ENCODE results near the gene PTPRC. TPM values are rescaled to one million over a fixed set of nuclear protein-coding genes. Genes with fewer than 3 reads are reported as not detected.

PTPRC gene
- total RNA-seq, 1 experiment from 2014 or later: 0.25 TPM

- Histone ChIP-seq H3K4me1 (no peaks in the 10 kb centered on the region), H3K27me3 (replicated peaks; ENCODE audit: control insufficient read depth, insufficient read depth, low read length) (no peaks in the 10 kb centered on the region), H3K4me3 (ENCODE audit: low read depth, low read length) (no peak overlapping the region), H3K9me3 (no peaks in the 10 kb centered on the region), H3K36me3 (ENCODE audit: control insufficient read depth, insufficient read depth, low read length) (no peaks in the 10 kb centered on the region)
- intact Hi-C loops (cut with micrococcal nuclease; ENCODE audit: unreplicated experiment): no loop called here
- ChIA-PET CTCF (no interaction called here), POLR2A (no interaction called here)
- TF ChIP-seq CTCF (IDR thresholded peaks at IDR 0.05; ENCODE audit: insufficient read depth in 1 of 2, low read depth in 1 of 2, low read length in 1 of 2, severe bottlenecking in 1 of 2, unreplicated experiment in 1 of 2): no peak
- Mint-ChIP-seq H3K27ac (ENCODE audit: unreplicated experiment) (no peak overlapping the region), H3K27me3 (ENCODE audit: insufficient read depth, unreplicated experiment) (peaks cover 14% of the 10 kb centered on the region), H3K4me3 (ENCODE audit: unreplicated experiment) (no peak overlapping the region), H3K4me1 (ENCODE audit: low read depth, unreplicated experiment) (no peaks in the 10 kb centered on the region), H3K36me3 (ENCODE audit: insufficient read depth, unreplicated experiment) (no peaks in the 10 kb centered on the region), H3K9me3 (ENCODE audit: unreplicated experiment) (no peaks in the 10 kb centered on the region)
- BruUV-seq (replicated peaks): no TSS peak
- no peak for DNase-seq
Measured at GRCh38 chr1:198708761-198709525, 70.1 kb downstream of the PTPRC start.

GRCh38 chr1:198711837-198712236 is 73.0 kb downstream of the PTPRC start:
- Mint-ChIP-seq H3K27me3 (ENCODE audit: insufficient read depth, unreplicated experiment) (peaks cover 17% of the 10 kb centered on the region), H3K4me3 (ENCODE audit: unreplicated experiment) (no peak overlapping the region), H3K36me3 (ENCODE audit: insufficient read depth, unreplicated experiment) (no peaks in the 10 kb centered on the region), H3K27ac (ENCODE audit: unreplicated experiment) (no peak overlapping the region), H3K4me1 (ENCODE audit: low read depth, unreplicated experiment) (no peaks in the 10 kb centered on the region), H3K9me3 (ENCODE audit: unreplicated experiment) (no peaks in the 10 kb centered on the region)
- H3K9me3 ChIP-seq: no peaks in the 10 kb centered on the region
- DNase-seq: no peak
- no peak overlapping the region for H3K4me3 ChIP-seq (ENCODE audit: low read depth, low read length)
- no peaks in the 10 kb centered on the region for H3K4me1 ChIP-seq
- no TSS peak for BruUV-seq (replicated peaks)
- intact Hi-C loops (cut with micrococcal nuclease; ENCODE audit: unreplicated experiment): no loop called here
- CTCF ChIA-PET: no interaction called here
- H3K27me3 ChIP-seq (replicated peaks; ENCODE audit: control insufficient read depth, insufficient read depth, low read length): no peaks in the 10 kb centered on the region
- no peaks in the 10 kb centered on the region for H3K36me3 ChIP-seq (ENCODE audit: control insufficient read depth, insufficient read depth, low read length)
- TF ChIP-seq CTCF (IDR thresholded peaks at IDR 0.05; ENCODE audit: insufficient read depth in 1 of 2, low read depth in 1 of 2, low read length in 1 of 2, severe bottlenecking in 1 of 2, unreplicated experiment in 1 of 2): no peak
- POLR2A ChIA-PET: no interaction called here

- no peaks in the 10 kb centered on the region for H3K27me3 ChIP-seq (replicated peaks; ENCODE audit: control insufficient read depth, insufficient read depth, low read length)
- peaks cover 22% of the 10 kb centered on the region for H3K27me3 Mint-ChIP-seq (ENCODE audit: insufficient read depth, unreplicated experiment)
- POLR2A ChIA-PET: no interaction called here
- H3K4me3 ChIP-seq (ENCODE audit: low read depth, low read length): no peak overlapping the region
- DNase-seq: no peak
- H3K4me1 ChIP-seq: no peaks in the 10 kb centered on the region
- no peaks in the 10 kb centered on the region for H3K36me3 ChIP-seq (ENCODE audit: control insufficient read depth, insufficient read depth, low read length)
- no peaks in the 10 kb centered on the region for H3K9me3 ChIP-seq
- BruUV-seq (replicated peaks): no TSS peak
- no peaks in the 10 kb centered on the region for H3K9me3 Mint-ChIP-seq (ENCODE audit: unreplicated experiment)
- no peaks in the 10 kb centered on the region for H3K36me3 Mint-ChIP-seq (ENCODE audit: insufficient read depth, unreplicated experiment)
- H3K4me1 Mint-ChIP-seq (ENCODE audit: low read depth, unreplicated experiment): no peaks in the 10 kb centered on the region
- no peak overlapping the region for H3K4me3 Mint-ChIP-seq (ENCODE audit: unreplicated experiment)
- H3K27ac Mint-ChIP-seq (ENCODE audit: unreplicated experiment): no peak overlapping the region
- intact Hi-C loops (cut with micrococcal nuclease; ENCODE audit: unreplicated experiment): no loop called here
- no peak for TF ChIP-seq CTCF (IDR thresholded peaks at IDR 0.05; ENCODE audit: insufficient read depth in 1 of 2, low read depth in 1 of 2, low read length in 1 of 2, severe bottlenecking in 1 of 2, unreplicated experiment in 1 of 2)
- CTCF ChIA-PET: no interaction called here
Measured at GRCh38 chr1:198713081-198713480, 74.2 kb downstream of the PTPRC start.
